HG02642 (cell line): ENCODE results near the gene SIK3.
"Not testable (repeated sequence)": the region's sequence is repeated elsewhere in the genome, so short reads cannot be mapped to it uniquely, and the experiment has no call there.

Experiments used
- ATAC-seq: cut with Tn5 transposase; IDR thresholded peaks from one replicate; pipeline ENCODE4 v1.9.1; 2021; ENCODE audit warnings: mild to moderate bottlenecking; ENCODE audit not compliant: unreplicated experiment, poor library complexity

The SIK3 gene

GRCh38 chr11:117054382-117054781 lies 43.8 kb downstream of the SIK3 start:
- no peak for ATAC-seq

GRCh38 chr11:117052196-117053149 lies 45.8 kb downstream of the SIK3 start:
- no peak for ATAC-seq

GRCh38 chr11:117050121-117050520 lies 48.1 kb downstream of the SIK3 start:
- not testable (repeated sequence) for ATAC-seq

- ATAC-seq, result not testable (repeated sequence)
These were observed 51.6 kb downstream of the SIK3 start for GRCh38 chr11:117046627-117047026.

- ATAC-seq, result no peak
These were observed 52.3 kb downstream of the SIK3 start for GRCh38 chr11:117045956-117046355.

- no peak for ATAC-seq
These were observed 53.0 kb downstream of the SIK3 start for GRCh38 chr11:117045196-117045595.

GRCh38 chr11:117044287-117045035 lies 53.8 kb downstream of the SIK3 start:
- no peak for ATAC-seq

GRCh38 chr11:117042689-117043088 lies 55.5 kb downstream of the SIK3 start:
- ATAC-seq, result no peak

- no peak for ATAC-seq
These were observed 58.3 kb downstream of the SIK3 start for GRCh38 chr11:117039900-117040299.

- no peak for ATAC-seq
These were observed 59.0 kb downstream of the SIK3 start for GRCh38 chr11:117039270-117039669.

GRCh38 chr11:117037975-117038350 lies 60.3 kb downstream of the SIK3 start:
- no peak for ATAC-seq

- ATAC-seq, result no peak
These were observed 60.8 kb downstream of the SIK3 start for GRCh38 chr11:117037279-117037974.

- ATAC-seq, result no peak
These were observed 63.3 kb downstream of the SIK3 start for GRCh38 chr11:117034901-117035300.

- ATAC-seq, result no peak
These were observed 71.5 kb downstream of the SIK3 start for GRCh38 chr11:117026593-117027330.

GRCh38 chr11:117023707-117024106 lies 74.5 kb downstream of the SIK3 start:
- ATAC-seq, result not testable (repeated sequence)

- ATAC-seq, result no peak
These were observed 75.0 kb downstream of the SIK3 start for GRCh38 chr11:117023178-117023577.

GRCh38 chr11:117022526-117022925 lies 75.7 kb downstream of the SIK3 start:
- ATAC-seq, result no peak

GRCh38 chr11:117020869-117021564 lies 77.2 kb downstream of the SIK3 start:
- ATAC-seq, result no peak

GRCh38 chr11:117020287-117020686 lies 77.9 kb downstream of the SIK3 start:
- no peak for ATAC-seq
